Hepatocyte (in vitro differentiated cells): Measurements from ENCODE around the gene NECAB2.

Experiments used
- EZH2 ChIP-seq: fragments of 200-600 bp; sonication (generic); IDR thresholded peaks from 2 replicates; pipeline ENCODE4 v1.6.1; 2016; ENCODE audit warnings: antibody characterized with exemption, mild to moderate bottlenecking, borderline replicate concordance
- EZH2phosphoT487 ChIP-seq: fragments of 200-600 bp; sonication (generic); IDR thresholded peaks from one replicate; pipeline ENCODE4 v1.6.1; 2018; ENCODE audit warnings: antibody characterized with exemption, mild to moderate bottlenecking, low read depth, moderate library complexity; ENCODE audit not compliant: unreplicated experiment, severe bottlenecking
- TF ChIP-seq, protein P1 (sequence below): fragments of 200-600 bp; sonication (generic); IDR thresholded peaks from 2 replicates; pipeline ENCODE4 v1.5.1; 2016; ENCODE audit warnings: antibody characterized with exemption, mild to moderate bottlenecking; ENCODE audit not compliant: poor library complexity

DNA sequence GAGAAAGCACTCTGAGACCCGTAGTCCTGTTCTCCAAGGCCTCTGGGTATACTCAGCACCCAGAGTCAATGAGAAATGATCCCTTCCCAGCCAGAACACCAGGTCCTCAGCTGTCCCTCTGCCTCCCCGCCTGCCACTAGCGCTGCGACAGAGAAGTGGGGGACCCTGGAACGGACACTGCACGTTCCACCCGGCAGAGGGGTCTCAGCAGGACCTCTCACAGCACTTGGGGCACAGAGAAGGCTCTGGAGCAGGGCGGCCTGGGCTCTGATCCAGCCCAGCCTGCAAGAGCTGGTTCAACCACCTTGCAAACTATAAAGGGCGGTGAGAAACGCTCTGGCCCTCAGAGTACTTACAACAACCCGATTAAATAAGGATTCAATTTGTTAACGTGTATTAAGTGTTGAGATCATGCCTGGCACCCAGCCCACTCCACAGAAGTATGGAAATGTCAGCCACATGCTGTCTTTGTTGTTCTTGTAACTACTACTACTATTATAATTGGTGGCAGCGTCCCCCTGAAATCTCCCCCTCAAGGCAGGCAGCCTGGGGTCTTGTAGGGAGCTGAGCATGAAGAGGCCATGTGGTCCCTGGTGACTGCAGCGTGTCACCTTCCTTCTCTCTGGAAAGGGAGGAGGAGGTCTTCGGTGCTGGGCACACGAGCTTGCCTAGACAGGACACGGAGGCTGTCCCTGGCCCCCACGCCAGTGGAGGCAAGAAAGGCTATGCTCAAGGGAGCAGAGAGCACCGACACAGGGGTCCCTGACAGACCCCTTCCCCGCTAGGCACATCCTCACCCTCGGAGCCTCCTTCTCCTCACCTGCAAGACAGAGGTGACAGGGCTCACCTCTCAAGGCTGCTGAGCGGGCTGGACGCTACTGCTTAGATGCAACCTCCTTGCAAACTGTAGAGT is 12.6 kb upstream of the NECAB2 start:
- TF ChIP-seq, protein P1, sequence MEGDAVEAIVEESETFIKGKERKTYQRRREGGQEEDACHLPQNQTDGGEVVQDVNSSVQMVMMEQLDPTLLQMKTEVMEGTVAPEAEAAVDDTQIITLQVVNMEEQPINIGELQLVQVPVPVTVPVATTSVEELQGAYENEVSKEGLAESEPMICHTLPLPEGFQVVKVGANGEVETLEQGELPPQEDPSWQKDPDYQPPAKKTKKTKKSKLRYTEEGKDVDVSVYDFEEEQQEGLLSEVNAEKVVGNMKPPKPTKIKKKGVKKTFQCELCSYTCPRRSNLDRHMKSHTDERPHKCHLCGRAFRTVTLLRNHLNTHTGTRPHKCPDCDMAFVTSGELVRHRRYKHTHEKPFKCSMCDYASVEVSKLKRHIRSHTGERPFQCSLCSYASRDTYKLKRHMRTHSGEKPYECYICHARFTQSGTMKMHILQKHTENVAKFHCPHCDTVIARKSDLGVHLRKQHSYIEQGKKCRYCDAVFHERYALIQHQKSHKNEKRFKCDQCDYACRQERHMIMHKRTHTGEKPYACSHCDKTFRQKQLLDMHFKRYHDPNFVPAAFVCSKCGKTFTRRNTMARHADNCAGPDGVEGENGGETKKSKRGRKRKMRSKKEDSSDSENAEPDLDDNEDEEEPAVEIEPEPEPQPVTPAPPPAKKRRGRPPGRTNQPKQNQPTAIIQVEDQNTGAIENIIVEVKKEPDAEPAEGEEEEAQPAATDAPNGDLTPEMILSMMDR, result no peak
- TF ChIP-seq EZH2phosphoT487 (no peak), EZH2 (no peak)
